ENCODE results near the gene ST14. TPM values are rescaled to one million over a fixed set of nuclear protein-coding genes. Genes with fewer than 3 reads are reported as not detected.

Gene ST14
- total and polyA plus RNA-seq, 3 donors from 2014 or later, result 0.55 to 5.8 (median 2.4) TPM

GRCh38 chr11:130125638-130126037 lies 33.9 kb upstream of the ST14 start:
- intact Hi-C loops (cut with DNase I; ENCODE audit: low total_unique reads), result no loop called here
- no peak for TF ChIP-seq POLR2A (IDR thresholded peaks at IDR 0.05)
- TF ChIP-seq, protein P1, sequence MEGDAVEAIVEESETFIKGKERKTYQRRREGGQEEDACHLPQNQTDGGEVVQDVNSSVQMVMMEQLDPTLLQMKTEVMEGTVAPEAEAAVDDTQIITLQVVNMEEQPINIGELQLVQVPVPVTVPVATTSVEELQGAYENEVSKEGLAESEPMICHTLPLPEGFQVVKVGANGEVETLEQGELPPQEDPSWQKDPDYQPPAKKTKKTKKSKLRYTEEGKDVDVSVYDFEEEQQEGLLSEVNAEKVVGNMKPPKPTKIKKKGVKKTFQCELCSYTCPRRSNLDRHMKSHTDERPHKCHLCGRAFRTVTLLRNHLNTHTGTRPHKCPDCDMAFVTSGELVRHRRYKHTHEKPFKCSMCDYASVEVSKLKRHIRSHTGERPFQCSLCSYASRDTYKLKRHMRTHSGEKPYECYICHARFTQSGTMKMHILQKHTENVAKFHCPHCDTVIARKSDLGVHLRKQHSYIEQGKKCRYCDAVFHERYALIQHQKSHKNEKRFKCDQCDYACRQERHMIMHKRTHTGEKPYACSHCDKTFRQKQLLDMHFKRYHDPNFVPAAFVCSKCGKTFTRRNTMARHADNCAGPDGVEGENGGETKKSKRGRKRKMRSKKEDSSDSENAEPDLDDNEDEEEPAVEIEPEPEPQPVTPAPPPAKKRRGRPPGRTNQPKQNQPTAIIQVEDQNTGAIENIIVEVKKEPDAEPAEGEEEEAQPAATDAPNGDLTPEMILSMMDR (IDR thresholded peaks at IDR 0.05), result no peak
- Histone ChIP-seq H3K4me3 (no peak overlapping the region), H3K27ac (no peak overlapping the region), H3K4me1 (no peaks in the 10 kb centered on the region), H3K9me3 (no peaks in the 10 kb centered on the region), H3K36me3 (ENCODE audit: low read depth, missing control alignments) (no peaks in the 10 kb centered on the region), H3K27me3 (no peaks in the 10 kb centered on the region)
- 89 to 94% methylated on average over 4 of the region's 4 CpGs for WGBS, 2 donors
- no peak for DNase-seq

DNA sequence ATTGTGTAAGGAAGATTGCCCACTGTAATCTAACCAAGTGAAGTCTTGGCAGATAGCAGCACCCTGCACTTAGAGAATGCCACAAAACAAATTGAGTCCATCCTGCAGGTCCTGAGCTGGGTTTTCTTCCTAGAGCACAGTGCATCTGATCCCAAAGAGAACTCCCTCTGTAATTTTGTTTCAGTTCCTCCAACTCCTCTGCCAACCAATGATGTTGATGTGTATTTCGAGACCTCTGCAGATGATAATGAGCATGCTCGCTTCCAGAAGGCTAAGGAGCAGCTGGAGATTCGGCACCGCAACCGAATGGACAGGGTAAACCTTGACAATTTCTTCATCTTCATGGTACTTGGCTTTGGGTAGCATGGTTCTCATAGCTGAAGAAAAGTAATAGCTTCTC lies 33.1 kb upstream of the ST14 start:
- no peaks in the 10 kb centered on the region for H3K4me1 ChIP-seq
- DNase-seq, result no peak
- TF ChIP-seq, protein P1 (IDR thresholded peaks at IDR 0.05), result no peak
- TF ChIP-seq POLR2A (IDR thresholded peaks at IDR 0.05), result no peak
- intact Hi-C loops (cut with DNase I; ENCODE audit: low total_unique reads), result no loop called here
- H3K27me3 ChIP-seq, result no peaks in the 10 kb centered on the region
- H3K27ac ChIP-seq, result no peak overlapping the region
- no peak overlapping the region for H3K4me3 ChIP-seq
- no peaks in the 10 kb centered on the region for H3K36me3 ChIP-seq (ENCODE audit: low read depth, missing control alignments)
- H3K9me3 ChIP-seq, result no peaks in the 10 kb centered on the region
- 82 to 86% methylated on average over 5 of the region's 5 CpGs for WGBS, 2 donors

DNA sequence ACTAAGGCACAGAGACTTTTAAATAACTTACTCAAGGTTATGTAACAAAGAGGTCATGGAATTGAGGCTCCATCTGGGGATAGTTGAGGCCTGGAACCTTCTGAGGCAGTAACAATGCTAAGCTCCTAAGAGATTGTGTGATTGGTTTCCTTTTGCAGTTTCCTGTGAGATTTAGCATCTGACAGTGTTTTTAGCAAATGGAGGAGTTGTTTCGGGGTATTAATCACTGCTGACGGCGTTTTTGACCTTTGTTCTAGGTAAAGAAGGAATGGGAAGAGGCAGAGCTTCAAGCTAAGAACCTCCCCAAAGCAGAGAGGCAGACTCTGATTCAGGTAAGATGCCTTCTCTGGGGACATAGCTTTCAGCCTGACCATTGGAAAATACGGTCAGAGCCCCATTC lies 32.1 kb upstream of the ST14 start:
- WGBS, 2 donors, result 86 to 97% methylated on average over 4 of the region's 4 CpGs
- intact Hi-C loops (cut with DNase I; ENCODE audit: low total_unique reads), result no loop called here
- TF ChIP-seq, protein P1 (IDR thresholded peaks at IDR 0.05), result no peak
- no peak for TF ChIP-seq POLR2A (IDR thresholded peaks at IDR 0.05)
- Histone ChIP-seq H3K4me3 (no peak overlapping the region), H3K27ac (no peak overlapping the region), H3K36me3 (ENCODE audit: low read depth, missing control alignments) (no peaks in the 10 kb centered on the region), H3K9me3 (no peaks in the 10 kb centered on the region), H3K4me1 (no peaks in the 10 kb centered on the region), H3K27me3 (no peaks in the 10 kb centered on the region)
- no peak for DNase-seq

- intact Hi-C loops (cut with DNase I; ENCODE audit: low total_unique reads), result no loop called here
- Histone ChIP-seq H3K4me3 (no peak overlapping the region), H3K36me3 (ENCODE audit: low read depth, missing control alignments) (no peaks in the 10 kb centered on the region), H3K27ac (no peak overlapping the region), H3K27me3 (no peaks in the 10 kb centered on the region), H3K9me3 (no peaks in the 10 kb centered on the region), H3K4me1 (no peaks in the 10 kb centered on the region)
- no peak for DNase-seq
- TF ChIP-seq POLR2A (IDR thresholded peaks at IDR 0.05), result no peak
- TF ChIP-seq, protein P1 (IDR thresholded peaks at IDR 0.05), result no peak
- WGBS, 2 donors, result 96 to 98% methylated on average over 2 of the region's 2 CpGs
These were observed 31.0 kb upstream of the ST14 start for GRCh38 chr11:130128626-130129025.

- no peak for TF ChIP-seq POLR2A (IDR thresholded peaks at IDR 0.05)
- TF ChIP-seq, protein P1 (IDR thresholded peaks at IDR 0.05), result no peak
- H3K4me1 ChIP-seq, result no peaks in the 10 kb centered on the region
- DNase-seq, result no peak
- no peak overlapping the region for H3K27ac ChIP-seq
- H3K4me3 ChIP-seq, result no peak overlapping the region
- no peaks in the 10 kb centered on the region for H3K36me3 ChIP-seq (ENCODE audit: low read depth, missing control alignments)
- no peaks in the 10 kb centered on the region for H3K9me3 ChIP-seq
- intact Hi-C loops (cut with DNase I; ENCODE audit: low total_unique reads), result loop anchor here (5.0 kb wide), 1 partner anchor 208 kb away; no protein-coding TSS in a partner anchor
- WGBS, 2 donors, result 91 to 96% methylated on average over 11 of the region's 11 CpGs
- no peaks in the 10 kb centered on the region for H3K27me3 ChIP-seq
These were observed 29.7 kb upstream of the ST14 start for GRCh38 chr11:130129922-130130321.
